Measurements from ENCODE around the gene SLC2A9.

The SLC2A9 gene

GRCh38 chr4:10007793-10008608 lies 13.3 kb downstream of the SLC2A9 start:
- DNase-seq (ENCODE audit: low read depth), result no peak
- TF ChIP-seq CTCF (conservative IDR thresholded peaks at IDR 0.05; ENCODE audit: low read depth, low read length), result no peak
- no peak overlapping the region for H3K4me3 ChIP-seq (ENCODE audit: low read depth, low read length)

GRCh38 chr4:10007436-10007740 lies 13.9 kb downstream of the SLC2A9 start:
- TF ChIP-seq CTCF (conservative IDR thresholded peaks at IDR 0.05; ENCODE audit: low read depth, low read length), result no peak

GRCh38 chr4:10006601-10007435 lies 14.5 kb downstream of the SLC2A9 start:
- H3K4me3 ChIP-seq (ENCODE audit: low read depth, low read length), result no peak overlapping the region
- no peak for TF ChIP-seq CTCF (conservative IDR thresholded peaks at IDR 0.05; ENCODE audit: low read depth, low read length)
- peak; percentile 45 for DNase-seq (ENCODE audit: low read depth)

More at GRCh38 chr4:10007436-10007740, 13.9 kb downstream of the SLC2A9 start:
- no peak overlapping the region for H3K4me3 ChIP-seq (ENCODE audit: low read depth, low read length)
- no peak for DNase-seq (ENCODE audit: low read depth)

GRCh38 chr4:10006231-10006600 lies 15.1 kb downstream of the SLC2A9 start:
- H3K4me3 ChIP-seq (ENCODE audit: low read depth, low read length), result no peak overlapping the region
- TF ChIP-seq CTCF (conservative IDR thresholded peaks at IDR 0.05; ENCODE audit: low read depth, low read length), result no peak
- DNase-seq (ENCODE audit: low read depth), result peak; percentile 68

- H3K4me3 ChIP-seq (ENCODE audit: low read depth, low read length), result no peak overlapping the region
- TF ChIP-seq CTCF (conservative IDR thresholded peaks at IDR 0.05; ENCODE audit: low read depth, low read length), result no peak
- DNase-seq (ENCODE audit: low read depth), result no peak
Measured at GRCh38 chr4:10005632-10006031, 15.7 kb downstream of the SLC2A9 start.

GRCh38 chr4:10003666-10004065 lies 17.6 kb downstream of the SLC2A9 start:
- no peak for TF ChIP-seq CTCF (conservative IDR thresholded peaks at IDR 0.05; ENCODE audit: low read depth, low read length)
- no peak for DNase-seq (ENCODE audit: low read depth)
- no peak overlapping the region for H3K4me3 ChIP-seq (ENCODE audit: low read depth, low read length)
